ENCODE results near the gene ZFHX3.

ZFHX3 gene

DNA sequence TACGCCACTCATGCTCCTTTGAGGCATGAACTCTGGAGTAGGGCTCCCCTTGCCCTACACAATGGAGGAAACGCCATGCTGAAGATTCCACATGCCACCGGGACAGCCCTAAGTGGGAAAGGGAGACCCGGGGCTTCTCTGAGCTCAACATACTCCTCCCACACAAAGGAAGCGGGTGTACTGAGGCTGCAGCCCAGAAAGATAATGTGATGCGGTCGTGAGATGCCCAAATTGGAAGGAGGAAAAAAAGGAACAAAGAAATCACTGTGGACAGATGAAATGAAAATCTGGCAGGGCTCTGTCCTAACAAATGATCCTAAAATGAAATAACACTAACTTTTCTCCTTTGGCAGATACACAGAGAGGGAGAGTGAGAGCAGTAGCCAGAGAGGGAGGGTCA, 182.1 kb downstream of the ZFHX3 start:
- Histone ChIP-seq H3K27ac (ENCODE audit: low read length) (no peak overlapping the region), H3K36me3 (ENCODE audit: insufficient read depth, low read depth, low read length) (no peaks in the 10 kb centered on the region), H3K4me1 (ENCODE audit: insufficient read depth, low read length) (no peaks in the 10 kb centered on the region), H3K27me3 (ENCODE audit: insufficient read depth, low read length) (no peaks in the 10 kb centered on the region), H3K9ac (ENCODE audit: low read depth, low read length) (no peak overlapping the region), H3K4me3 (ENCODE audit: low read length) (no peak overlapping the region), H3K9me3 (ENCODE audit: insufficient read depth, low read depth, low read length) (no peaks in the 10 kb centered on the region)

DNA sequence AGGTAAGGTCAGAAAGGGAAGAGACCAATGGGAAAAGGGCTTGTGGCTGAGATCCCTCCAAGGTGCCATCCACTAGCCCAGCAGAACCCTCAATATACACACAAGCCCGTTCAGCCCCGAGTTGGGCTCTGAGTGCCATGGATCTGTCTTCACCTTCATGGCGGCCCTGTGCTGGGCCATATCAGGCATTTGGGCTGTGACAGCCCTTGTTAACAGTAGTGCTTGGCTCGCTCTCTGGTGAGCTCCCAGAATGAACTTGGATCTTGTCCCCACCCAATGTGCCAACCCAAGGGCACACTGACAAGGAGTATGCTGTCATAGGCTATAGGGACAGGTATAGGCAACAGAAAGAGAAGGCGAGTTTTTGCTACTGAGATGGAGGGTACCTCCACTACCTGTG, 182.7 kb downstream of the ZFHX3 start:
- Histone ChIP-seq H3K4me1 (ENCODE audit: insufficient read depth, low read length) (no peaks in the 10 kb centered on the region), H3K27me3 (ENCODE audit: insufficient read depth, low read length) (no peaks in the 10 kb centered on the region), H3K9ac (ENCODE audit: low read depth, low read length) (no peak overlapping the region), H3K27ac (ENCODE audit: low read length) (no peak overlapping the region), H3K36me3 (ENCODE audit: insufficient read depth, low read depth, low read length) (no peaks in the 10 kb centered on the region), H3K4me3 (ENCODE audit: low read length) (no peak overlapping the region), H3K9me3 (ENCODE audit: insufficient read depth, low read depth, low read length) (no peaks in the 10 kb centered on the region)

- no peaks in the 10 kb centered on the region for H3K9me3 ChIP-seq (ENCODE audit: insufficient read depth, low read depth, low read length)
- no peak overlapping the region for H3K9ac ChIP-seq (ENCODE audit: low read depth, low read length)
- H3K4me3 ChIP-seq (ENCODE audit: low read length): no peak overlapping the region
- H3K27ac ChIP-seq (ENCODE audit: low read length): no peak overlapping the region
- H3K4me1 ChIP-seq (ENCODE audit: insufficient read depth, low read length): no peaks in the 10 kb centered on the region
- no peaks in the 10 kb centered on the region for H3K27me3 ChIP-seq (ENCODE audit: insufficient read depth, low read length)
- no peaks in the 10 kb centered on the region for H3K36me3 ChIP-seq (ENCODE audit: insufficient read depth, low read depth, low read length)
These were observed 183.6 kb downstream of the ZFHX3 start for GRCh38 chr16:72864130-72864833.

DNA sequence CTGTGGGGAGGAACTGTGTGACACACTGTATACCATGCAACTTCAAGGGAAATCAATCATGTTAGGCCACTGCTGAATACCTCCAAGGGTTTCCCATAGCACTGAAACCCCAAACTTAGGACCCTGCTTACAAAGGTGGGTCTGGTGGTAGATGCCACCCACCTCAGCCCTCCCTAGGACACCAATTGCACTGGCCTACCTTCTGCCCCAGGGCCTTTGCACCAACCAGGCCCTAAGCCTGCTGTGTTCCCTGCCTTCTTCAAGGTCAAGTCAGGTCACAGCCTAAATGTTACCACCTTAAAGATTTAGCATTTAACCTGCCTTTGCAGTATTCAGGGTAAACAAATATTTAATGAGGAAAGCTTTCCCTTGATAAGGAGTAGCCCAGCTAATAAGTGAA, 185.8 kb downstream of the ZFHX3 start:
- no peak overlapping the region for H3K9ac ChIP-seq (ENCODE audit: low read depth, low read length)
- H3K4me3 ChIP-seq (ENCODE audit: low read length): no peak overlapping the region
- no peaks in the 10 kb centered on the region for H3K27me3 ChIP-seq (ENCODE audit: insufficient read depth, low read length)
- H3K4me1 ChIP-seq (ENCODE audit: insufficient read depth, low read length): no peaks in the 10 kb centered on the region
- H3K27ac ChIP-seq (ENCODE audit: low read length): no peak overlapping the region
- H3K9me3 ChIP-seq (ENCODE audit: insufficient read depth, low read depth, low read length): no peaks in the 10 kb centered on the region
- H3K36me3 ChIP-seq (ENCODE audit: insufficient read depth, low read depth, low read length): no peaks in the 10 kb centered on the region

DNA sequence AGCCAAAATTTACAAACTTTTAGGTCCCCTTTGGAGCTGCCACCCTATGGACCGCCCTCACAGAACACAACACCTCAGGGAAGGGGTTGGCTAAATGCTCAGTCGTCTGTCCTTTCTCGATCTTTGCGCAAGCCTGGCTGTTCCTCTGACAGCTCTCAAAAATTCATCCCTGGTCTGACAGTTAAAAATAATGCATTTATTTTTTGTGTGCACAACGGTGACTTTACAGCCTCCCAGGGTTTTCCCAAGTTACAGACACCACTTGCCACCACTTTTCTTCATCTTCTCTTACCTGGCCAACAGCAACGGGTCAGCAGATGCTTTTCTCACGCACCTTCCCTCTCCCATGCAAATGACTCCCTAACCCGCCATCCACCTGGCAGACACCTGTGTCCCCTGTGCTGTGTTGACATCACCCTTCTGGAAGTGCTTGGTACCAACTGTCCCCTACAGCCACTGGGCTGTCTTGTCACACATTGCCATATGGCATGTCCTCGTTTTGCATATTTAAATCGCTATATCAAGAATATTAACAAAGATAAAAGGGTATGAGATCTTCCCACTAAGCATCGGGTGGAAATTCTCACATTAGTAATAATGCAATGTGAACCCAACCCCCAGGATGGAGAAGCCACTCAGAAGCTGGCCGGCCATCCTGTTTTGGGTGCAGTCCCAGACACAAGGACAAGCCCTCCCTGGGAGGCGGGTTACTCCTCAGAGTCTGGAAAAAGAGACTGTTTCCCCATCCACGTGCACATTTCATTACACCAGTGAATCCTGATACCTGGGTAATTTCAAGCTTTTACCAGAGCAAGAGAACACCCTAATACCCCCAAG, 187.0 kb downstream of the ZFHX3 start:
- no peaks in the 10 kb centered on the region for H3K4me1 ChIP-seq (ENCODE audit: insufficient read depth, low read length)
- H3K4me3 ChIP-seq (ENCODE audit: low read length): no peak overlapping the region
- H3K27ac ChIP-seq (ENCODE audit: low read length): no peak overlapping the region
- no peaks in the 10 kb centered on the region for H3K27me3 ChIP-seq (ENCODE audit: insufficient read depth, low read length)
- H3K9ac ChIP-seq (ENCODE audit: low read depth, low read length): no peak overlapping the region
- H3K36me3 ChIP-seq (ENCODE audit: insufficient read depth, low read depth, low read length): no peaks in the 10 kb centered on the region
- H3K9me3 ChIP-seq (ENCODE audit: insufficient read depth, low read depth, low read length): no peaks in the 10 kb centered on the region

DNA sequence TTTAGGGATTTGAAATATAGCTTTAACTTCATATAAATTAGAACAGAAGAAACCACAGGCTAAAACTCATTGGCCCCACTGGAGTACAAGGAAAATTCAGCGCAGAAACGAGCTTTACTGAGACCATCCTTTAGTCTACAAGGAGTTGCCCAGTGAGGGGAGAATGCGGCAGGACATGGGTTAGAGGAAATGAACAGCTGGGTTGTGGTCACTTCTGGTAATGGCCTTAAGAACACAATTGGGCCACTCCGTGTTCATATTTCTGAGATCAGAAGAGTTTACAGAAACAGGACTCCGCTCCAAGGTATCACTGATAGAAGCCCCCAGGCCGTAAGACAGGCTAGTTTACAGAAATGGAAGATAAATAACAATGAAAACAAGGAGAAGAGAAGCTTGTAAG, 188.3 kb downstream of the ZFHX3 start:
- H3K4me3 ChIP-seq (ENCODE audit: low read length): no peak overlapping the region
- H3K36me3 ChIP-seq (ENCODE audit: insufficient read depth, low read depth, low read length): no peaks in the 10 kb centered on the region
- no peak overlapping the region for H3K9ac ChIP-seq (ENCODE audit: low read depth, low read length)
- no peak overlapping the region for H3K27ac ChIP-seq (ENCODE audit: low read length)
- H3K9me3 ChIP-seq (ENCODE audit: insufficient read depth, low read depth, low read length): no peaks in the 10 kb centered on the region
- H3K27me3 ChIP-seq (ENCODE audit: insufficient read depth, low read length): no peaks in the 10 kb centered on the region
- no peaks in the 10 kb centered on the region for H3K4me1 ChIP-seq (ENCODE audit: insufficient read depth, low read length)

DNA sequence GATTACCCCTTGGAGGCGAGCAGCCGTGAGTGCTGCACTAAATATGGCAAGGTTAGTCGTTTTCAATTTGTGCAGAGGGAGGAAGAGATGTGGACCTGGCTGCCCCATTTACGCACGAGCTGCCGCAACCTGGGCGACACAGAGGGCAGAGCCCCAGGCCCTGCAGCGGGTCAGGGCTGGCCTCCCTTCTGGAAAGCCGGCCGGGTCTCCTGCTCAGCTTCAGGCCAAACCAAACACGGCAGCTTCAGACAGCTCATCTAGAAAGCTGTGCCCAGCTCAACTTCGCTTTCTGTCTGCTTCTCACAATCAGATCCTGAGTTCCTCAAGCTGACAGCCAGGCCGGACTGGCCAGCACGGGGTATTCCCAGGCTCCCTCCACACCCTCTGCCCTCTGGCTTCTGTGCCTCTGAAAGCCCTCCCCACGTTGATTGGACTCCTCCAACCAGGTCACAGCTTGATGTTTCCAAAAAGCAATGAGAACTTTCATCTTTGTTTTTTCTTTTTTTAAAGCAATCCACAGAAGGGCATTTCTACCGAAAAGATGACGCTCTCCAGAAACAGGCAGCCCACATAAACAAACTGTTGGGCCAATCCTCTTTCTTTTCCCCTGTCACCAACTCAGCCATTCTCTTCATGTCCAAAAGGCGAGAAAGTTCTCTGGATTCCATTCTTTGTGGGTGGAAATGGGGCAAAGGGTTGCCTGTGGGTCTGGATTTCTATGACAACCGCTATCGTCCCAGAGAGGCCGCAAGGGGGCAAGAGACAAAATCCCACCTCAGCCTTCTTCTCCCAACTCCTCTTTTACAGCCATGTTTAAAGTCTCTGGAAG, 189.0 kb downstream of the ZFHX3 start:
- no peaks in the 10 kb centered on the region for H3K9me3 ChIP-seq (ENCODE audit: insufficient read depth, low read depth, low read length)
- no peak overlapping the region for H3K4me3 ChIP-seq (ENCODE audit: low read length)
- H3K27me3 ChIP-seq (ENCODE audit: insufficient read depth, low read length): no peaks in the 10 kb centered on the region
- no peak overlapping the region for H3K9ac ChIP-seq (ENCODE audit: low read depth, low read length)
- no peaks in the 10 kb centered on the region for H3K4me1 ChIP-seq (ENCODE audit: insufficient read depth, low read length)
- H3K36me3 ChIP-seq (ENCODE audit: insufficient read depth, low read depth, low read length): no peaks in the 10 kb centered on the region
- no peak overlapping the region for H3K27ac ChIP-seq (ENCODE audit: low read length)

DNA sequence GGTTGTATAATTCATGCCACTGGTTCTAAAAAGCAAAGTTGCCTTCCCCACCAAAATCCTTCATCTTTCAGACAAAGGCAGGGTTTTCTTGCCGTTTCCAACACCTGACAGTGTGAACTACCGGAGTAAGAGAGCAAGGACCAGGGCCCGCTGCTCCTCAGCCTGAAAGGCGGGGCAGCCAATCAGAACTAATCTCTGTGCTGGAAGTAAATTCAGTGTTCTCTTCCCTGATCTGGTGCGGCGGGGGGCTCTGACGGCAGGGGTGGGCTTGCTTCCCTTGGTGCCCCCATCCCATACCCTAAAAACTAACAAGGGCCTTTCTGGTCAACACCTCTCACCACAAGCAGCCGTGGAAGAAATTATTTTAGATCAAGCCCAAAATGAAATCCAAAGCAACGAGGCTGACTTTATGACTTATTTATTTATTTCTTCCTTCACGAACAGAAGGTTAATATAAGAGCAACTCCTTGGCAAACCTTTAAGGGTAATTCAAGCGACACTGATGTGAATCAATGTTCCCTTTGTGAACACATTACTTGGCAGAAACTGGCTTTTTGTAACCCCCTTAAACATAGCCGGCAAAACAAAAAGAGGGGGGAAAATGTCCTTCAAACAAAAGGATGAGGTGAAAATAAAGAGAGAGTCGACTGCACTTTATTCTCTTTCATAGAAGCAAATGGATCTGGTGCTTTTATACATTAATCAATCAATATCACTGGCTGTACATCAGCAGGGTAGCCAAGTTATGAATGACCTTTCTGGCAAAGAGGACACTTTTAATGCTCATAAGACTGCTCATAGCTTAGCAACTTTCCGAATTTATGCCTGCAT, 189.9 kb downstream of the ZFHX3 start:
- H3K4me1 ChIP-seq (ENCODE audit: insufficient read depth, low read length): no peaks in the 10 kb centered on the region; the same call in 1 of the 2 replicates
- no peak overlapping the region for H3K9ac ChIP-seq (ENCODE audit: low read depth, low read length)
- H3K9me3 ChIP-seq (ENCODE audit: insufficient read depth, low read depth, low read length): no peaks in the 10 kb centered on the region
- no peaks in the 10 kb centered on the region for H3K36me3 ChIP-seq (ENCODE audit: insufficient read depth, low read depth, low read length)
- no peak overlapping the region for H3K27ac ChIP-seq (ENCODE audit: low read length)
- H3K27me3 ChIP-seq (ENCODE audit: insufficient read depth, low read length): no peaks in the 10 kb centered on the region
- H3K4me3 ChIP-seq (ENCODE audit: low read length): no peak overlapping the region

DNA sequence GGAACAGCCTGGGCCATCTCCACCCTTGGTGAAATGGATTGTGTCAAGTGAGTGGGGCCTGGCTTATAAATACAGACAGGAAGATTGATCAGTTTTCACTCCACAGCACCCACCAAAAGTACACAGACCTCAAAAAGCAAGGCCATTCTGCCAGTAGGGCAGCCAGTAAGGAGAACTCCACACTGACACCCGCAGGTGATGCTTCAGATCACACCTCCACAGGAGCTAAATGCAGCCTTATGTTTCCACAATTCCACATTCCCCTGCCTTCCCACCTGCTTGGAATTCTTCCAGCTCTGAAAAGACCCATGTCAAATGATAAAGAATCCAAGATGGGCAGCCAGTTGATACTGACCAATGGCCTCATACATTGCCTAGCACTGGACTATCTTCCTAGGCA, 191.1 kb downstream of the ZFHX3 start:
- Histone ChIP-seq H3K4me3 (ENCODE audit: low read length) (no peak overlapping the region), H3K27ac (ENCODE audit: low read length) (no peak overlapping the region), H3K27me3 (ENCODE audit: insufficient read depth, low read length) (no peaks in the 10 kb centered on the region), H3K36me3 (ENCODE audit: insufficient read depth, low read depth, low read length) (no peaks in the 10 kb centered on the region), H3K9ac (ENCODE audit: low read depth, low read length) (no peak overlapping the region), H3K4me1 (ENCODE audit: insufficient read depth, low read length) (no peaks in the 10 kb centered on the region; the same call in 1 of the 2 replicates), H3K9me3 (ENCODE audit: insufficient read depth, low read depth, low read length) (no peaks in the 10 kb centered on the region)

DNA sequence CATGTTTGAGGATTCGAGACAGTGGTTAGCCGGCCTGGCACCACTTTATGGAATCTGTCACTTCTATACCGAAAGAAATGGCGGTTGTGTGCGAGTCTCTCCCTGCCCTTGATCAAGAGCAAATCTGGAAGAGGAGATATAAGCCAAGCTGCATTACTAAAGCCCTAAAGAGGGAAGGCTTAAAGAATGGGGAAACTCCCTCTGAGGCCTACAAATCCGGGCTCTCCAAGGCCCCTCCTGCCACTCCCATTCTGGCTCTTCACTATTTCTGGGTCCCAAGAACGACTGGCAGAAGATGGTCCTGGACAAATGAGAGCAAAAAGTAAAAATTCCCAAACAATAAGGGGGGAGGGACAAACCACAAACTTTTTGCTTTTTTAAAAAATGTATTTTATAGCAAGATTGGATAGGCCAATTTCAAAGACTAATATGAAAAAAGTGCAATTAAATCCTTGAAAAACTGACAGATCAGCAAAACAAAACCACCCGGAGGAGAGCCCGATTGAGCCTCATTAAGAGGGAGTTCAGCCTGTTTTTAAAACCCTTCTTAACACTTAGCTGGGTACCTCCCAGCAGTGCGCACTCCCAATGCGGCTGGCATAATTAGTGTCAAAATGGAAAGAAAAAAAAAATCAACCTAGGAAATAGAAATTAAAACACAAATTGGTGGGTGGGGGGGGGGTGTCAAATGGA, 193.5 kb downstream of the ZFHX3 start:
- Histone ChIP-seq H3K27ac (ENCODE audit: low read length) (no peak overlapping the region), H3K9ac (ENCODE audit: low read depth, low read length) (no peak overlapping the region), H3K36me3 (ENCODE audit: insufficient read depth, low read depth, low read length) (no peaks in the 10 kb centered on the region), H3K4me3 (ENCODE audit: low read length) (no peak overlapping the region), H3K4me1 (ENCODE audit: insufficient read depth, low read length) (no peaks in the 10 kb centered on the region; the same call in 1 of the 2 replicates), H3K9me3 (ENCODE audit: insufficient read depth, low read depth, low read length) (no peaks in the 10 kb centered on the region), H3K27me3 (ENCODE audit: insufficient read depth, low read length) (no peaks in the 10 kb centered on the region)

All from iPS-20b (cell line).